NCI-H1694 treated with DMSO at 0.1 percent for 48 hours (cell line): ENCODE measurements around the gene CNGA3.
"Not testable (repeated sequence)": the region's sequence is repeated elsewhere in the genome, so short reads cannot be mapped to it uniquely, and the experiment has no call there.

Experiments used
- DNase-seq: peaks from one replicate; lab custom pipeline; 2025; lab: John Stamatoyannopoulos, UW

CNGA3 gene

DNA sequence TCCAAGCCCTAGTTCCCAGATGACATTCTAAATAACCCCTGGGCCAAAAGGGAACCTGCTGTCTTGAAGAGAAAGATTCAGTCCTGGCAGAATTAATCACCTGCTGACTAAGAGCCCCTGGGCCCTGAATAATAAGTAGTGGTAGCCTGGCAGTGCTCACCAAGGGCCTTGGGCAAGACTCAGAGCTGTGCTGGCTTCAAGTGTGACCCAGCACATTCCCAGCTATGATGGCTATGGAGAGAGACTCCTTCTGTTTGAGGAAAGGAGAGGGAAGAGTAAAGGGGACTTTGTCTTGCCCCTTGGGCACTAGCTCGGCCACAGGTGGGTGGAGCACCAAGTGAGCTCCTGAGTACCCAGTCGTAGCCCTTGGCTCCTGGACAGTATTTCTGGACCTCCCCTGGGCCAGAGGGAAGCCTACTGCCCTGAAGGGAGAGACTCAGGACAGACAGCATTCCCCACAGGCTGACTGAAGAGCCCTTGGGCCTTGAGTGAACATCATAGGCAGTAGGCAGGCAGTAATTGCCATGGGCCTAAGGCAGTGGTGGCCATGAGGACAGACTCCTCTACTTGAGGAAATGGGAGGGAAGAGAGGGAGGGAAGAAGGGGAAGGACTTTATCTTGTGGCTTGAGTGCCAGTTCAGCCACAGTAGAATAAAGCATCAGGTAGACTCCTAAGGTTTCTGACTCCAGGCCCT is 58.4 kb downstream of the CNGA3 start:
- DNase-seq: no peak

DNA sequence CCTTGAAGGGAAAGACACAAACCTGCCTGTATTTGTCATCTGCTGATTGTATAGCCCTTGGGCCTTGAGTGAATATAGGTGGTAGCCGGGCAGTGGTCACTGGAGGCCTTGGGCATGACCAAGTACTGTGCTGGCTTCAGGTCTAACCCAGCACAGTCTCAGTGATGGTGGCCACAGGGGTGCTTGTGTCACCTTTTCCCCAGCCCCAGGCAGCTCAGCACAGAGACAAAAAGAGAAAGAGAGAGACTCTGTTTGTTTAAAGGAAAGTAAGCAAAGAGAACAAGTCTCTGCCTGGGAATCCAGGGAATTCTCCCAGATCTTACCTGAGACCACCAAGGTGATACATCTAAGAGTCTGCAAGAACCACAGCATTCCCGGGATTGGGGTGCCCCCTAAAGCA is 59.0 kb downstream of the CNGA3 start:
- DNase-seq: no peak

DNA sequence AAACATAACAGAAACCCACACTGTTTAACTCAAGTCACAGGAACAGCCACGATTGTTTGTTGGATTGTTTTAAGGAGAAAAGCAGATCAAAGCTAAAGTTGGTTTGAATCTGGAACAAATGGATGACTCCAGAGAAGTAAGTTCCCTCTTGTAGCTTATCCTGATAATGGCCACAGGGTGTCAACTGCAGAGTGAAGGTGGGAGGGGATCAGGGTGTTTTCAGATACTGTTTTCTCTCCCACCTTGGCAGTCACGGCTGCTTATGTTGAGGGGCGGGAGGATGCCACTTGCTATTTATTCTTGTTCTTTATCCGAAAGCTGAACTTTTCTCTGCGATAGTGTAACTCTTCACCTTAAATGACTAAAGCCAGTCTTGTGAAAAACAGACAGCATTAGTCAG is 61.9 kb downstream of the CNGA3 start:
- no peak for DNase-seq

DNA sequence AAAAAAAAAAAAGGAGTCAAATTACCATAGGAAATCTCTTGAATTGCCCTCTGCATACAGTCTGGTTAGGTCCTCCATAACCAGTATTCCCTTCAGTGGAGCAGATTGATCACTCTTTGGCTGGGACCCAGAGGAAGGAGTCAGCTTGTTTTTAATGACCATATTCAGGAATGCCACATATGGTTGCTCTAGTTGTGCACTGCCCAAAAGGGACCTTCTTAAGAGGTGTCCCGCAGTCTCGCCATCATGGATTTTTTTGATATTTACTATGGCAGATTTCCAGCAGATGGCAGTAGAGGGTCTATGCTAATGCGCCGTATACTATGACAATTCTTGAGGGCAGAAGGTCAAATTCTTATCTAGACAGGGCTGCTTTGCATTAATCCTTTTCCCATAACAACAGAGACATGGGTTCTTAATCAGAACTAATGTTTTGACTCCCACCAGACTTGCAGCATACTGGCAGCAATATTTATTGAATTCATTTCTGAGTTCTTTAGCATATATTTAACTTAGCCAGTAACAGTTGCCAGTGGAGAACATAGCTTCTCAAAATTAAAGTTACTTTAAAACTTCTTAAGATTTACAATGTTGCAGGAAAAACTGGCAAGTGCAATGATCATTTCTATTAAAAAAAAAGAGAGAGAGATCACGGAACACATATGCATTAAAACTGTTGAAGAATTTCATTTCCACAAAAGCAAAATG is 66.6 kb downstream of the CNGA3 start:
- peak; percentile 84 for DNase-seq

DNA sequence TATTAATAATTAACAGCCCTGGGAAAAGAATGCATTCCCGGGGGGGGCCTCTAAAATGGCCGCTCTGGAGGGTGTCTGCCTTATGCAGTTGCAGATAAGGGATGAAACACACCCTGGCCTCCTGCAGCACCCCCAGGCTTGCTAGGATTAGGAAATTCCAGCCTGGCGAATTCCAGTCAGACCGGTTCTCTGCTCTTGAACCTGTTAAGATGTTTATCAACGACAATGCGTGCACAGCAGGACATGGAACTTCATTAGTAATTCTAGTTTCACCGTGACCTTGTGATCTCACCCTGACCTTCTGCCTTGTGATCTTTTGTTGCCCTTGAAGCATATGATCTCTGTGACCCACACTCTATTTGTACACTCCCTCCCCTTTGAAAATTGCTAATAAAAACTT is 68.0 kb downstream of the CNGA3 start:
- not testable (repeated sequence) for DNase-seq

DNA sequence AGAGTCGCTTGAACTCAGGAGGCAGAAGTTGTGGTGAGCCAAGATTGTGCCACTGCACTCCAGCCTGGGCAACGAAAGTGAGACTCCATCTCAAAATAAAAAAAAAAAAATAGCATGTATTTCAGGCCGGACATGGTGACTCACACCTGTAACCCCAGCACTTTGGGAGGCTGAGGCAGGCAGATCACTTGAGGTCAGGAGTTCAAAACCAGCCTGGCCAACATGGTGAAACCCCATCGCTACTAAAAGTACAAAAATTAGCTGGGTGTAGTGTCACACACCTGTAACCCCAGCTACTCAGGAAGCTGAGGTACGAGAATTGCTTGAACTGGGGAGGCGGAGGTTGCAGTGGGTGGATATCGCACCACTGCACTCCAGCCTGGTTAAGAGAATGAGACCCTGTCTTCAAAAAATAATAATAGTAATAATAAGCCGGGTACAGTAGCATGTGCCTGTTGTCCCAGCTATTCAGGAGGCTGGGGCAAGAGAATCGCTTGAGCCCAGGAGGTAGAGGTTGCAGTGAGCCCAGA is 69.5 kb downstream of the CNGA3 start:
- not testable (repeated sequence) for DNase-seq

DNA sequence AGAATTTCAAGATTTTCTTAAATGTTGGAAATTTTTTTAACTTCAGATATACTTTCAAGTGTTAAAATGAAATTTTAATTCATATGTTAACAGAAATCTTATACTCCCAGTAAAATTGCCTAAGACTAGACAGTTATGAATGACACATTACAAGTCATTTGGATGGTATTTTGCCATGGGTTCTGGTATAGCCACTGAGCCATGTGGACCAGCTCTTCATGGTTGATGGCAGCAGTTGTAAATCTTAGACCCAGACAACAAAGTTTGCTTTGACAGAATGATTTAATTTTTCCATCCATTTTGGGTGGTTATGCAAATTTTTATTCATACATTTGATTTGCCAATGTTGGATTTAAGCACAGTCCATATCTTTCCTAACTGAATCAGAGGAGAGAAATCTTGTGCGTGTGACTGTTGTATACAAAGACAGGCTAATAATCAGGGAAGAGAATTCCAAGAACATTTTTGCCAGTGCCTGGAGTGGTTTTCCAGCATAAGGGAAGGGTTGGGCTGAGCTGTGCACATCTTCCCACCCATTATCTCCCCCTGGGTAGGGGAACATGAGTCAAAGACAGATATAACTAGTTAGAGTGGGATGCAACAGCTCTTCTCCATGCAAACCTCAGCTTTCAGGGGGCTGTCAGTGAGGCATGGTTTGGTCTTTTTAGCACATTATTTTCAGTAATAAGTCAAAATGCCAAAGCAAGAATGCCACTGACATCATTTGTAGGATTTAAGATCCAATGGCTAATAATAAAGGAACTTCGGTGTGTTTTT is 70.3 kb downstream of the CNGA3 start:
- DNase-seq: no peak

DNA sequence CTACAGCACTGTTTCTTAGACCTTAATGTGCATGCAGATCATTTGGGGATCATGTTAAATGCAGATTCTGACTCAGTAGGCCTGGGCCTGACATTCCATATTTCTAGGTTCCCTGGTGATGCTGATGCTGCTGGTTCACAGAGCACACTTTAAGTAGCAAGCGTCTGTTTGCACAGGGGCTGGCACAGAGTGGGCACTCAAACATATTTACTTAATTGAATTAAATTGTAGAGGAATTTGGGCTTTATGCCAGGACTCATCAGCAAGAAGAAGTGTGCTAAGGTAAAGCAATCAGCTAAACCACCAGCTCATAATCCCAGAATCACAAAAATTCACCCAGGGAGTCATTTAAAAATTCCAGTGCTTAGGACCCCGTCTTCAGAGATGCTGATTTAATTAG is 73.3 kb downstream of the CNGA3 start:
- no peak for DNase-seq

DNA sequence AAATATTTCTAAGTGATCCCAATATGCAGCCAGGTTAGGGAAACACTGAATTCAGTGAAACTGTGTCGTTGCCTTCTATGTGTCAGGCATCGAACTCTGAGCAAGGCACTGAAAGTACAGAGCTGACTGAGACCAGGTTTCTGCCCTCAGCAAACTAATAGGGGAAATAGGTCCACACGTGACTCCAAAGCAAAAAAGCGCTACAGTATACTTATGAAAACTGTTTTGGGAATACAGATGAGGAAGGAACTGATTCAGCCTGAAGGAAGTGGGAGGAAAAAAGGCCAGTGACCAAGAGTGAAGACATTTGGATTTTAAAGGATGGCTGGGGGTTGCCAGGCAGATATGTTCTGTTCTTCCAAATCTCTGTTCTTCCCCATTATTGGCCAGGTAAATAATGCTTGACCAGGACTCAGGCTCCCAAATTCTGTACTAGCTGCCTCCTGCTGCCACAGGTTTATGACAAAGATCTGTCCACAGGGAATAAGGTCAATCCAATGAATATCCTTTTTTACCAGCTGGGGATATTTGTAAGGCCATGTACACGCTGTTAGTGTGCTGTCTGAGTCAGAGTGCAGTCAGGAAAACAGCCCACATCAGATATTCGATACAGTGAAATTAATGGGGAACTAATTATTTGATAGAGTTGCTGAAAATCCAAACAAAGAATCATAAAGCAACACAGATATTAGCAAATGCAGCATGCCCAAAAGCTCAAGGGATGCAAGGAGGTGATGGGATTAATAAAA is 73.9 kb downstream of the CNGA3 start:
- no peak for DNase-seq

DNA sequence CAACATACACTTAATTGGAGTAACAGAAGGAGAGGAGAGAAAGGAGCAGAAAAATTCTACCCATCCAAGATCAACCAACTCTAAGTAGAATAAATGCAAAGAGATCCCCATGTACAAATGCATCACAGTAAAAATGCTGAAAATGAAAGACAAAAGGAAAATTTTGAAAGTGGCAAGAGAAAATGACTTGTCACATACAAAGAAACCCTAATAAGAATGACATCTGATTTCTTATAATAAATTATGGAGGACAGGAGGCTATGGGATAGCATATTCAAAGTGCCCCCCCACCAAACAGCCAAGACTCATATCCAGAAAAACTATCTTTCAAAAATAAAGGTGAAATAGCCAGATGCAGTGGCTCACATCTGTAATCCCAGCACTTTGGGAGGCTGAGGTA is 76.2 kb downstream of the CNGA3 start:
- no peak for DNase-seq

DNA sequence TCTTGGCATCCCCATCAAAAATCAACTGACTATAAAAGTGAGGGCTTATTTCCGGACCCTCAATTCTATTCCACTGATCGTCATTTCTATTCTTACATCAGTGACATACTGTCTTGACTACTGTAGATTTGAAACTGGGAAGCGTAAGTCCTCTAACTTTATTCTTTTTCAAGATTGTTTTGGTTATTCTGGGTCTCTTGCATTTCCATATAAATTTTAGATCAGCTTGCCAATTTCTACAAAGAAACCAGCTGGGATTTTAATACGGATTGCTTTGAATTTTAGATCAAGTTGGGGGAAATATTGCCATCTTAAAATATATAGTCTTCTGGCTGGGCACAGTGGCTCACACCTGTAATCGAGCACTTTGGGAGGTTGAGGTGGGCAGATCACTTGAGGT is 80.5 kb downstream of the CNGA3 start:
- DNase-seq: no peak

DNA sequence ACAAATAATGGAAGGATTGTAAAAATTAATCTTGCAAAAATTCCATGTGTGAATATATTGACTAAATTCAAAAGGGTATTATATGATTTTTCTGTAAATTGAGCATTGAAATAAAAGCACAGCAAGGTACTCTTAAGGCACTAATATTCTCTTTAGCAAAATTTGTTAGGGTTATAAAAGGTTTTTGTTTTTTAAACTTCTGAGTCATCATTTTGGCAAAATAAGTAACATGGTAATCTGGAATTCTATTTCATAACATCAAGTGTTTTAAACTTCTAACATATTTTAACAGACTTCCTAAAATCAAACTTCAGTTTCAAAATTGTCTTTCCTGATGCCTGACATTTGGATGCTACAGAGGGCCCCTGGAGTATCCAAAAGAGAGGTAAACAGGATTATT is 85.9 kb downstream of the CNGA3 start:
- DNase-seq: no peak

DNA sequence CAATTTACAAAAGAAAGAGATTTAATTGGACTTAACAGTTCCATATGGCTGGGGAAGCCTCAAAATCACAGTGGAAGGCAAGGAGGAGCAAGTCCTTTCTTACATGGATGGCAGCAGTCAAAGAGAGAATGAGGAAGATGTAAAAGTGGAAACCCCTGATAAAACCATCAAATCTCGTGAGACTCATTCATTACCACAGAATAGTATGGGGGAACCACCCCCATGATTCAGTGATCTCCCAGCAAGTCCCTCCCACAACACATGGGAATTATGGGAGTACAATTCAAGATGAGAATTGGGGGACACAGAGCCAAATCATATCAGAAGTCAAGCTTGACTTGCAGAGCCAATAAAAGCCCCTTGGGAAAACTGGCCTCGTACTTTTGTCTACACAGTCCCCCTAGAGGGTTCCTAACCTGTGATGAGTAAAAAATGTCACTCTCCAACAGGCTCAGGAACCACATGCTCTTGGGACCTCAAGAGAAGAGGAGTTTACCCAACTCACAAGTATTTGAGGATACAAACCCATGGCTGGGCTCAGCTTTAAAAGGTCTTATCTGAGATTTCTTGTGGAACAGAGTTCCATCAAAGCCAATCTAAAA is 87.2 kb downstream of the CNGA3 start:
- no peak for DNase-seq

DNA sequence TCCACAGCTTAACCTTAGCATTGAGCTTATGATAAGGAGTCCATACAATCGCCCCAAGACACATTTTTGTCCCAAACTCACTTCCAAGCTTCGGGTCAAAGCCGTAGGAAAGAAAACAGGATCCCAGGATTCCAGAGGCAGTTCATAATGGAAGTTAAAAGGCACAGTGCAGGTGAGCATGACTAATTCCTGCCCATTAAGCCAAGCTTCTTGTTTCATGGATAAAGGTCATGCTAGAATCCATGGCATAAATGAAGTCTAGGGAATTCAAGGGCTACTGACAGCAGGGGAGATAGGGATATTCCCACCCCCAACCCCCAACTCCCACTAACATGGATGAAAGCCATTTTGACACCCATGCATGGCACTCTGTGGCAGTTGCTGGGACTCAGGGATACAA is 88.2 kb downstream of the CNGA3 start:
- no peak for DNase-seq

DNA sequence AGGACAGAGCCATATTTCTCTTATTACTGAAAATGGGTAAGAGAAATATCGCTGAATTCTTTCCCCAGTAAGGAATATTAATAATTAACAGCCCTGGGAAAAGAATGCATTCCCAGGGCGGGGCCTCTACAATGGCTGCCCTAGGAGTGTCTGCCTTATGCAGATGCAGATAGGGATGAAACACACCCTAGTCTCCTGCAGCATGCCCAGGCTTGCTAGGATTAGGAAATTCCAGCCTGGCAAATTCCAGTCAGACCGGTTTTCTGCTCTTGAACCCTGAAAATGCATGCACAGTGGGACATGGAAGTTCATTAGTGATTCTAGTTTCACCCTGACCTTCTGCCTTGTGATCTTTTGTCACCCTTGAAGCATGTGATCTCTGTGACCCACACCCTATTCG is 89.4 kb downstream of the CNGA3 start:
- not testable (repeated sequence) for DNase-seq

DNA sequence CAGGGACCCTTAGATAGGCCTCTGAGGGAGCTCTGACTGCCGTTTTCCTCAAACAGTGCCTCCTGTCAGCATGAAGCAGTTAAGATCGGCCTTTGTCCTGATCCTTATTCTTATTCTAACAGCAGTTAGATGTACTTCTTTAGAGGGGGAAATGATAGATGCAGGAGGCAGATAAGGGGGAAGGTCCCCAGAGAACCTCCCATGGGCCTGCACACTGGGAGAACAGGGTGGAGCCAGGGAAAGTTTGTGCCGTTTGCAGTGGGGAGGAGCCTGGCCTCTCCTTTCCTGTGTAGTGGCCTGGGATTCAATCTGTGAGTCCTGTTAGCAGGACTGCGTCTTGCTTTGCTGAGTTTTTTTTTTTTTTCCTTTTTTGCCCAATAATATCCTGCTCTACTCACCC is 90.5 kb downstream of the CNGA3 start:
- no peak for DNase-seq

DNA sequence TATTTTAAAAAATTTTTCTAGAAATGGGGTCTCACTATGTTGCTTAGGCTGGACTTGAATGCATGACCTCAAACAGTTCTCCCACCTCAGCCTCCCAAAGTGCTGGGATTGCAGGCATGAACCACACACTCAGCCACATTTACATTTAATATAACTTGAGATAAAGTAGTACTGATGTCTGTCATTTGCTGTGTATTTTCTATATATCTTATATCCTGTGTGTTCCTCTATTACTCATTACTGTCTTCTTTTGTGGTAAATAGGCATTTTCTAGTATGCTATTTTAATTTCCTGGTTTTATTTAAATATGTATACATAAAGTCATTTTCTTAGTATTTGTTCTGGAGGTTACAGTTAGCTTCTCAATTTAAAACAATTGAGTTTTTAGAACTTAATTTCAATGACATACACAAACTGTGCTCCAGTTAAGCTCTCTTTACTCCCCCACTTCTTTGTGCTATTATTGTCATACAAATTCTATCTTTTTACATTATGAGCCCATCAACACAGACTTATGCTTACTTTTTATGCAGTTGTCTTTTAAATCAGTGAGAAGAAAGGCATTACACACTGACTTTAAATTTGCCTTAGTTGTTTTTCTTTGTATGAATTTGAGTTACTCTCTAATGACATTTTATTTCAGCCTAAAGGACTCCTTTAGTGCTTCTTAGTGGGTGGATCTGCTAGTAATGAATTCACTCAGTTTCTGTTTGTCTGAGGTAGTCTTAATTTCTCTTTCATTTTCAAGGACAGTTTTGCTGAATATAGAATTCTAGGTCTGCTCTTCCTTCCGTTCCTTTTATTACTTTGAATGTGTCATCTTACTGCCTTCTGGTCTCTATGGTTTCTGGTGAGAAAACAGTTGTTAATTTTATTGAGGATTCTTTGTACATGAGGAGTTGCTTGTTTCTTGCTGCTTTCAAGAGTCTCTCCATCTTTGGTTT is 92.2 kb downstream of the CNGA3 start:
- DNase-seq: no peak

DNA sequence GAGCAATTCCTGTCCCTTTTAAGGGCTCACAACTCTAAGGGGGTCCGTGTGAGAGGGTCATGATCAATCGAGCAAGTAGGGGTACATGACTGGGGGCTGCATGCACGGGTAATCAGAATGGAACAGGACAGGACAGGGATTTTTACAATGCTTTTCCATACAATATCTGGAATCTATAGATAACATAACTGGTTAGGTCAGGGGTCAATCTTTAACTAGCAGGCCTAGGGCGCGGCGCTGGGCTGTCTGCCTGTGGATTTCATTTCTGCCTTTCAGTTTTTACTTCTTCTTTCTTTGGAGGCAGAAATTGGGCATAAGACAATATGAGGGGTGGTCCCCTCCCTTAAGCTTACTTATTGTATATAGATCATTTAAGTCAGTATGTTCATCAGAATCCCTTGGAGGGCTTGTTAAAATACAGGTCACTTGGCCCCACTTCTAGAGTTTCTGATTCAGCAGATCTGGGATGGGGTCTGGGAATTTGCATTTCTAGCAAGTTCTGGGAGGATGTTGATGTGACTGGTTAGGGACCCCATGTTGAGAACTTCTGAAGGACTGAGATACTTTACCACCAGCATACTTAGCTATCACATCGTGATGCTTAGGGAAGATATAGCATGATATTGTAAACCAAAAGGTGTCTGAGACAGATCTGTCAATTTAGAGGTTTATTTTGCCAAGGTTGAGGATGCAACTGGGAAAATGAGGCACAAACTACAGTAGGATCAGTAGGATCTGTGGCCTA is 95.6 kb downstream of the CNGA3 start:
- DNase-seq: no peak

DNA sequence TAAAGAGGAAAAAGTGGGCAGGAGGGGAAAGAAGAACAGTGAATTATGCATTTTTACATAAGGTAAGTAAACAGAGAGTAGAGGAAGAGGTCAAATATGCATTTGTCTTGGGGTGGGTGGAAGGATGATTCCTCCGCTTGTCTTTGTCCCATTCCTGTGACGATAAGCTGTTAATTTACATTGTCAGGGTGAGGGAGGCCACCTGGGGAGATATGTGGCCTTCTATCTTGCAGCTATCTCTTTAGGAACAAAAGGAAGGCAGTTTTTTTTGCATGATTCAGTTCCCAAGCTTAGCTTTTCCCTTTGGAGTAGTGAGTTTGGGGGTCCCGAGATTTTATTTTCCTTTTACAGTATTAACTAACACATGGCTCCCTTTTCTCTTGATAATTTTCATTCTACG is 96.2 kb downstream of the CNGA3 start:
- DNase-seq: no peak
